ENCODE measurements around the gene FBXW12.
A peak's percentile ranks its signal among the peaks of the same experiment; 100 is the strongest.

Gene FBXW12

DNA sequence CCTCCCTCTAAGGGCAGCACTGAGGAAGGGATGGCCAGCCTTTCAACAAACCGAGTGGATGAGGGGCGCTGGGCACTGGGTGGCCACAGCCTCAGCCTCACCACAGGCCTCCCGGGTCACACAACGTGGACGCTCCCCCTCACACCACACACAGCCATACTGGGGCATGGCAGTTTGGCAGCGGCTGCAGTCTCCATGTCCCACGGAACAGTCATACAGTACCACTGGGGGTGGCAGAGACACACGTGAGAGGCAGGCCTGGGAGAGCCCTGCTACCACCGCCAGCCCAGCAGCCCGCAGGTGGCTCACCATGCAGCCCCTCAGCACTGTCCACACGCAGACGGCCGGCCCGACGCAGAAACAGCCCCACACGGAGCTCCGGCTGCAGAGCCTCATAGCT, 46.1 kb downstream of the FBXW12 start:
- no peak overlapping the region for H3K4me3 ChIP-seq (ENCODE audit: low read depth, low read length)
- no peak for DNase-seq (ENCODE audit: low read depth)

DNA sequence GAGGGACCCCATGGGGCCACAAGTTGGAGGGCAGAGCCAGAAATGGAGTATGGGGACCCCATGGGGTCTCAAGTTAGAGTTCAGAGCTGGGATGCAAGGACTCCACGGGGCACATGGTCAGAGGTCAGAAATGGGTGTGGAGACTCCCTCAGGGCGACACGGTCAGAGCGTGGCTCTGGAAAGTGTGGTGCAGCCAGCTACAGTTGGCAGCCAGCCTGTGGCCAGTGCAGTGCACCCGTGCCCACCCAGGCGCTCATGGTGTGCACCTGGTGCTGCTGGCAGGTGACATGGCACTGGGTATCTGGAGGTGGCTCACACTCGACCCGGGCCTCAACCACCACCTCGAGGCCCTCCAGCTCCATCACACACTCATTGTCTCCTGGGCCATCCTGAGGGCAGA, 46.6 kb downstream of the FBXW12 start:
- no peak for DNase-seq (ENCODE audit: low read depth)
- no peak overlapping the region for H3K4me3 ChIP-seq (ENCODE audit: low read depth, low read length)

DNA sequence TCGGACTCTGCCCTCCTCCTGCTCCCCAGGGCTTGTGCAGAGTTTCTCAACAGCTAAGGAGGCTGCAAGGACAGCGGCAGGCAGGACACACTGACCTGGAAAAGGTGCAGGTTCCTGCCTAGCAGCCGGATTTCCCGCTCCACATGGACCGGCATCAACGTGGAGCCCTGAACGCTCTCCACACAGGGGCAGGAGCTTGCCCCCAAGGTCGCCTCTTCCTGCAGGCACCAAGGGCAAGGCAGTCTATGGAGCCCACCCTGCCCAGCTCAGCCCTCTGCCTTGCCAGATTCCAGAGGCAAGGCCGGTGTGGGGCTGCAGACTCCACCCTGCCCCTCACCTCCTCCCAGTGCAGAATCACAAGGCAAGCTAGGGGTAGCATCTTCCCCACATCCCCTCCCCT, 47.1 kb downstream of the FBXW12 start:
- no peak overlapping the region for H3K4me3 ChIP-seq (ENCODE audit: low read depth, low read length)
- no peak for DNase-seq (ENCODE audit: low read depth)

DNA sequence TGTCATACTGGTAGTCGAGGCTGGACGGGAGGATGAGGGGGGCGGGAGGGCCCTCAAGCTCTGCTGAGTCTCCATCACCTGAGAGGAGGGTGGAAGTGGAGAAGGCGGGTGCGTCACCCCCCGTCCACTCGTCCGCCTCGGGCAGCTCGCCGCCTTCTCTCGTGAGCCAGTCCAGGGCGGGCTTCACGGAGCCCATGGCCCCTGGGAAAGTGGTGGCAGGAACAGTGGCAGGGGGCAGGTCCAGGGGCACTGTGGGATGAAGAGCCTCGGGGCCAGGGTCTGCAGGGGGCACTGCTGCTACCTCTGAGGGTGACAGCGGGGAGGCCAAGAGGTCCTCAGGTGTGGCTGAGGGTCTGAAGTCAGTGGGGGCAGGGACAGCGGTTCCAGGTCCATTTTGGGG, 47.6 kb downstream of the FBXW12 start:
- no peak overlapping the region for H3K4me3 ChIP-seq (ENCODE audit: low read depth, low read length)
- no peak for DNase-seq (ENCODE audit: low read depth)

DNA sequence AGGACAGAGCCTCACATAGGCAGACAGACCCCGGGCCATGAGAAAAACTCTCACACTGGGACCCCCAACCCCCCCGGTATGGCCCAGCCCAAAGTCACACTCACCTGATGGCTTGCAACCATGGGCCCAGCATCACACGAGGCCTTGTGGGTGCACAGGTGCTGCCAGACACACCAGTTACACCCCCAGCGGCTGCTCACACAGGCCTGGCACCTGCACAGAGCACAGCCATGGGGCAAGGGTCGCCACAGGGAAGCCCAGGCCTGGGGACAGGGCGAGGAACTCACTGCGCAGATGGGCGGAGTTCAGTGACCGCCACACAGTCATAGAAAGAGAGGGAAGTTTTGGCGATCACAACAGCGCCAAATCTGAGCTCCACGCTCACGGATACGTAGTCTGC, 48.5 kb downstream of the FBXW12 start:
- DNase-seq (ENCODE audit: low read depth), result no peak
- no peak overlapping the region for H3K4me3 ChIP-seq (ENCODE audit: low read depth, low read length)

DNA sequence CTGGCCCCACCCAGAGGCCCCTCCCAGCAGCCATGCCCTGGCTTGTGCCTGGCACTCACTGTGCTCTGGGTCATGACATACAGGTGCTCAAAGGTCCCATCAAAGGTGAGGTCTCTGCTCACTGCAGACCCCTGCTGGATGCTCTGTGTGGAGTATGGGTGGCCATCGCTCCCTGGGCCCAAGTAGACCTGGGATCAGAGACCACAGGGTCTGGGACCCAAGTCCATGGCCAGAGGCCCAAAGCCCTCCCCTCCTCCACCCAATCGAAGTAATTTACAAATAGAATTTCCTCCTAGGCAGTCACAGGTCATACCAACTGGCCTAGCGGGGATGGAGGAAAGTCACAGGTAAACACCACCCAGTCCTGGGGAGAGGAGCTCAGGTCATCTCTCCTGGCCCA, 50.3 kb downstream of the FBXW12 start:
- H3K4me3 ChIP-seq (ENCODE audit: low read depth, low read length), result no peak overlapping the region
- DNase-seq (ENCODE audit: low read depth), result no peak

DNA sequence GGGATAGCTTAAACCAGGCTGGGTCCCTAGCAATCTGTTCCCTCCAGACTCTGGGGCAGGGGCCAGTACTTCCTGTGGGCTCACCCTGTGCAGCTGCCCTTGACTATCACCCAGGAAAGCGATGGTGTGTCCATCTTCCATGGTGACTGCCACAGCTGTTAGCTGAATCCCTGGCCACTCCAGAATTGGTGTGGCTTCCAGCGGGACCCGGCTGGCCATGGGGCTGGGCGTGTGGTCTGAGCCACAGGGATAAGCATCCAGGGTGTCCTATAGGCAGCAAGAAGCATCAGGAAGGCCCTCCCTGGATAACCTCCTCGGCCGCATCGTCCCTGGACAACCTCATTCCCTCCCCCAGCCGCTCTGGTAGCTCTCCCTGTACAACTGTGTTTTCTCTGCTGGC, 50.7 kb downstream of the FBXW12 start:
- DNase-seq (ENCODE audit: low read depth), result no peak

DNA sequence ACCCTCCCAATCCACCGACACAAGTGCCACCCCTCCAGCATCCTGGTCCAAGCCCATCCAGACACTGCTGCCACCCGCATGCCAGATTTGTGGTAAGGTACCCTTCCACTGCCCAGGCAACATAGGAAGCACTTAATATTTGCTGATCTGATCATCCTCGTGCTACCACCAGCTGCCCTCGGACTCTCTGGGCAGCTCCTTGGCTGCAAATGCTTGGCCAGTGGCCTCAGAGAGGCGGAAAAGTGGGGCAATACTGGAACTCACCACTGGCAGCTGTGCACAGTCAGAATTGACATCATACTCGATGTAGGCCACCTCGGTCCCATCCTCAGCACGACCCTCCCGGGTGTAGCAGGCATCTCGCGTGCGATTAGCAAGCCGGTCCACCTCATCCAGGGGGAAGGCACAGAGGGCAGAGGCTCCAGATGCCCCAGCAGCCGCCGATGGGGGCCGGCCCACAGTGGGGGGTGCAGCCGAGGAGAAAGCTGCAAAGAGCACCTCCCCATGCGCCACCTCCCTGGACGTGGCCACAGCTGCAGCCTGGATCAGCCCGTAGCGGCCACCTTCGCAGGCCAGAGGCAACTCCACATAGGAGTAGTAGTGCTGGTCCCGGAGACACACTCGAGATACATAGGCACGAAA, 51.3 kb downstream of the FBXW12 start:
- no peak overlapping the region for H3K4me3 ChIP-seq (ENCODE audit: low read depth, low read length)

More for the DNA sequence above, 50.7 kb downstream of the FBXW12 start:
- H3K4me3 ChIP-seq (ENCODE audit: low read depth, low read length), result no peak overlapping the region

DNA sequence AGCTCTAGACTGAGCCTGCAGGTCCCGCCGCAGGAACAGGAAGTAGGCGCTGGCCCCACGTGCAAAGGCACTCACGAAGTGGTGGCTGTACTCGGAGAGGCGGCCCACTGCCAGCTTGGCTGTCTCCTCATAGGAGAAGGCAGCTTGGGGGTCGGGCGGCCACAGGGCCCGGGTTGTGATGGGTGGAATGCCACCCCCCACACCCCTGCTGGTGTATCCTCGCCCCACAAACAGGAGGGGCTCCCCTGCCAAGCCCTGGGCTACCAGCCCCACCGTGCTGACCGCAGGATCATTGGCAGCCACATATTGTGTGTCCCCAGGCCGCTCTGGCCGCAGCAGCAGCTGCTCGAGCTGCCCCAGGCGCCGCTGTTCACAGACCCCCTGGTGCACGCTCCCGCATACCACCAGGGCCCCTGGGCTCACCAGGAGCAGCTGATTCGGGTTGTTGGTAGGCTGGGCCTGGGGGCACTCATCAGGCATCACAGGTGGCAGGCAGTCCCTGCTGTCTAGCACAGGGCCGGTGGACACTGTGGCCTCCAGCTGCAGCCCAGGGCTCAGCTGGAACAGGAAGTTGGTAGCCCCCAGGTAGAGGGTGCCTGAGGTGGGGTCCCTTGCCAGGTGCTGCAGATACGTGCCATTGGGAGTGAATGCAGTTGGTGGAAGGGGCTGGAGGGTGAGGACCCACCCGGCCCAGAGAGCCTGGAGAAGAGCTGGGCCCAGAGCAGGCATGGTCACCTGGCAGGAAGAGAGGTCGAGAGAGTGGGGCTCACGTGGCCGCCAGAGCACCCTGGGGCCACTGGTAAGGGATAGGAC, 52.1 kb downstream of the FBXW12 start:
- no peak for DNase-seq (ENCODE audit: low read depth)
- H3K4me3 ChIP-seq (ENCODE audit: low read depth, low read length), result no peak overlapping the region

More for the DNA sequence above, 51.3 kb downstream of the FBXW12 start:
- DNase-seq (ENCODE audit: low read depth), result no peak

DNA sequence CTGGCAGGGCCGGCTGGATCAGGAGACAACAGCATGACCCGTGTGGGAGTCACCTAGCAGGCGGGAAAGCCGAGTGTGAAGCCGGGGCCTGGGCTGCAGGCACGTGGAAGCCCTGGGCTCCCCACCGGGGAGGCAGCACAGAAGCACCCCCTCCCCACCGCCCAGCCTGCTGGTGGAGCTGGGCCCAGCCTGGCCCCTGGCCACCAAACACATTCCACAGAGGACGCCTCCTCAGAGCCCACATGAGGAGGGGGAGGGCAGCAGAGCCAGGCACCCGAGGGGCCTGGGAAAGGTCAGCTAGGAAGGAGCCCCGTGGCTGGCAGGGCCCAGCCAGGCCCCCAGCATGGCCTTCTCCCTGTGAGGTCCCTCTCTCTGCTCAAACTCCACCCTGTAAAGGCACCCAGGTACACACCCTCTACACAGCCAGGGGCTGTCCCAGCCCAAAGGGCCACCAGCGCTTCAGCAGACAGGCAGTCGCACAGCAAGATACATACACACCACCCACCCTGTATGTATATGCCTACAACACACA, 53.3 kb downstream of the FBXW12 start:
- H3K4me3 ChIP-seq (ENCODE audit: low read depth, low read length), result no peak overlapping the region
- no peak for DNase-seq (ENCODE audit: low read depth)

DNA sequence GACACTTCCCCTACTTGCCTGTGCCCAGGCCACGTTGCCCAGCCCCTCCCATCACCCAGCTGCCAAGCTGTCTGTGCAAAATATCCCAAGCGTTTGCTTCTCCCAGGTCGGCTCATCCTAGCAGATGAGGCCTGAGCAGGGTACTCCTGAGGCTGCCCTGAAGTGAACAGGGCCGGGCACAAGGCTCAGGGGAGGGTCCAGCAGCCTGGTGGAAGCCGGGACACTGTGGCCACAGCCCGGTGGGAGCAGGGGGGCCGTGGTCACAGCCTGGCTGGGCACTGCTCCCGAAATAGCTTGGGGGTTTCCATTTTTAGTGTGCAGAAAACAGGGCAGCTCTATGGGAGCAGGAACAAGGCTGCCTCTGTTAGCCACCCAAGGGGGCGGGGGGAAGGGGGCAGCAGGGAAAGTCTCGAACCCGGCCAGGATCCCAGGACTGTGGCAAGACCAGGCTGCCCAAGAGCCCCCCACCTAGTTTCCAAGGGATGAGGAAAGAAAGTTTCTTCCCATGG, 54.4 kb downstream of the FBXW12 start:
- no peak for DNase-seq (ENCODE audit: low read depth)
- H3K4me3 ChIP-seq (ENCODE audit: low read depth, low read length), result no peak overlapping the region

DNA sequence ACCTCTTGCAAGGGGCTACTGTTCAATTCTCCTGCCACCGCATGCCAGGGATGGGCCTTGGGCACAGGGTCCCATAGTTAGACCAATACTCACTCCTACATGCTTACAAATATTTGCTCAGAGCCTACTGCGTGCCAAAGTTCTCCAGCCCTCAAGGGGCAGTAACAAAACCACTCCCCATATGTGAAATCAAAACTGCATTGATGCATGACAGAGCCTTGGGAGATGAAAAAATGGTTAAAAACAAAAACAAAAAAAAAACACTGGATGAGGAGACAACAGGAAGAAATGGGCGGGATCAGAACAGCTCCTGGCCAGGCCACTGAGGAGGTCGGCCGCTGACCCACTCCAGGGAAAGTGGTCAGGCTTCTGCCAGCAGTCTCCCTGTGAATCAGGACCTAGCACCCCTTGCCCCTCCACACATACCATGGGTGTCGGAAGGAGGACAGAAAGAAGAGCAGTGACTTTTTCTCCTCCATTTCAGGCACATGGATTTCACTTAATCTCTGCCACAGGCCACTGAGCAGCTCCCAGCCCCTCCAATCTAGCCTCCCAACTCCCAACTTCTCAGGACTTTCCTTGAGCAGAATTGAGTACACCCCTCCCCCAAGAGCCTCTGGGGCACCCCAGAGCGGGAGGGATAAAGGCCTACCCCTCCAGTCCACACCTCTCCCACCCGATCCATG, 55.1 kb downstream of the FBXW12 start:
- no peak overlapping the region for H3K4me3 ChIP-seq (ENCODE audit: low read depth, low read length)
- no peak for DNase-seq (ENCODE audit: low read depth)

DNA sequence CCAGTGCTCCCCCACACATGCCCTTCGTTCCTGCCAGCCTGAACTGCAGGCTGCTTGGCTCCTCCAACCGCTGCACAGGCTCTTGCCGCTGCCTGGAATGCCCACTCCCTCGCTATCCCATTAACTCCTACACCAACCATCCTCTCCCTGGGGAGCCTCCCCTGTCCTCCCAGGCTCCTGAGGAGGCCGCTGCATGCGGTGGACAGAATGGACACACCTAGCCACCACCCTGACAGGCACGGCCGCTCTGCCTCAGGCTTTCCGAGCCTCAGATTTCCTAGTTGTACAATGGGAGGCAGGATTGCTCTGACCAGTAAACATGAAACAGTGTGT, 55.6 kb downstream of the FBXW12 start:
- no peak for DNase-seq (ENCODE audit: low read depth)
- H3K4me3 ChIP-seq (ENCODE audit: low read depth, low read length), result no peak overlapping the region

DNA sequence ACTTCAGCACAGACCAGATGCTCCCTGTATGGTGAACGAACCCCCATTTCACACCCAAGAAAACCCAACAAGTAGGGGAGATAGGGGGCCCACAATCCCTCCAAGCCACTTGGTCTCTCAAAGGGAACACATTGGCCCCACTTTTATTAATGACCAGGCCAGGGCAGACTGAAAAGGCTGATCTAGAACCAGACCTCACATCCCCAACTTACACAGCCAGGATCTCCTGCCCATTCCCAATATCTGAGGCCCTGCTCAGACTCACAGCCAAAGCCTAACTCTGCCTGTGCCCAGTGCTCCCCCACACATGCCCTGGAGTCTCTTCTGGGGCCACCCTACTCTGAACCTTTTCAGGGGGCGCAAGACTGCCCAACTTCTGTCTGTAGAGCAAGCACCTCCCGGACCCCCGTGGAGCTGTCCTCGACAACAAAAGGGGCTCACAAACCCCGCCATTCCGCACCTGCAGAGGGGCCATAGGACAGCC, 56.1 kb downstream of the FBXW12 start:
- no peak for DNase-seq (ENCODE audit: low read depth)
- peak overlapping the region; percentile 65 for H3K4me3 ChIP-seq (ENCODE audit: low read depth, low read length)

DNA sequence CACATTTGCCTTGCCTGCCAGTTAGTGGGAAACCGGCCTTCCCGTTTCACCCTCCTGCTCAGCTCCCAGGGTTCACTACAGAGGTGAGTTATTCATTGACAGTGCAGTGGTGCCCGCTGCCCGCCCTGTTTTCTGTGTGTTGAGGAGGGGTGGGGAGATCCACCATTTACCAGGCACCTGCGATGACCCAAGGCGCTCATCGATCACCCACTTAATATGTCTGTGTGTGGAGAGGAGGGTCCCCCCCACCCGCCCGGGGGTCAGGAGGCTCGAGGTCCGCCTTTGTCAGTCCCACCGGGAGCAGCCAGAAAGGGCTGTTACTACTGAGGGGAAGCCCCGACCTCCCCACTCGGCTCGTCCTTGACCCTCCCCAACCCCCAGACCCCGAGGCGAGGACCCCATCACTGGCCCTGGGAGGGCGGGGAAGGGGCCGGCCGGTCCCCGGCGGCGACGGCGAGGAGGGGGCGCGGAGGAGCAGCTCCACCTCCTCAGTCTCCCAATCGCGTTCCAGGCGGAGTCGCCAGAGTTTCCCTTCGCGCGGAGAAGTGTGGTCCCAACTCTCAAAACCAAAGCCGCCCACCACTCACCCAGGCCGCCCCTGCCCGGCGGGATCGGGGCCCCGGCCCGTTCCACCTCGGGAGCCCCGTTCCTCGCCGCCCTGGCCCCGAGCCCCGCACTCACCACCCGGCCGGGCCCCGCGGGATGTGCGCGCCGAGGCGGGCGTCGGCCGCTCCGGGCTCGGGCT, 56.7 kb downstream of the FBXW12 start:
- DNase-seq (ENCODE audit: low read depth), result no peak
- H3K4me3 ChIP-seq (ENCODE audit: low read depth, low read length), result peak overlapping the region; percentile 65

DNA sequence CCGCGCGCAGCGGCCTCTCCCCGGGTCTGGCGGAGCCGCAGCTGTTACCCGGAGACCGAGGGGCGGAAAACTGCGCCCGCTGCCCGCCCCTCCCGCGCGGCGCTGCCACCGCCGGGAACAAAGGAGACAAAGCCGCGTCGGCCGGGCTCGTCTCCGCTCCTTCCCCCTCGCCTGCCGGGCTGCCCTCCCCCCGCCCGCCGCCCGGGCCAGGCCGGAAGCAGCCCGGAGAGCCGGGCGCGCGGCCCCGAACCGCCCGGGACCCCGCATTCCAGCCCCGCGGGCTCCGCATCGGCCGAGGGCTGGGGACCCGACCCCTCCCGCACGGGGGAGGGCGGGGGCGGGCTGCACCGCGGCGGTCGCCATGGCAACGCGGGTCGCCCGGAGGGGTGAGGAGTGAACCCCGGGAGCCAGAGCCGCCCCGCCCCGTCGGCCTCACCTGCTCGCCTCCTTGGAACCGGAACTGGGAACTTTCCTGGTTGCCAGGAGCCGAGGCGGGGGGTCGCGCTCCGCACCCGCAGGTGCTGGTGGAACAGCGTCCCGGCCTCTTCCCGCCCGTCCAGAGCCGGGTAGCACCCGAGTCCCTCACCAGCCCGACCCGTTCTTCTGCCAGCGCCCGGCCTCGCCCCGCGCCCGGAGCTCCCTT, 57.4 kb downstream of the FBXW12 start:
- peak overlapping the region; percentile 65 for H3K4me3 ChIP-seq (ENCODE audit: low read depth, low read length)
- no peak for DNase-seq (ENCODE audit: low read depth)

DNA sequence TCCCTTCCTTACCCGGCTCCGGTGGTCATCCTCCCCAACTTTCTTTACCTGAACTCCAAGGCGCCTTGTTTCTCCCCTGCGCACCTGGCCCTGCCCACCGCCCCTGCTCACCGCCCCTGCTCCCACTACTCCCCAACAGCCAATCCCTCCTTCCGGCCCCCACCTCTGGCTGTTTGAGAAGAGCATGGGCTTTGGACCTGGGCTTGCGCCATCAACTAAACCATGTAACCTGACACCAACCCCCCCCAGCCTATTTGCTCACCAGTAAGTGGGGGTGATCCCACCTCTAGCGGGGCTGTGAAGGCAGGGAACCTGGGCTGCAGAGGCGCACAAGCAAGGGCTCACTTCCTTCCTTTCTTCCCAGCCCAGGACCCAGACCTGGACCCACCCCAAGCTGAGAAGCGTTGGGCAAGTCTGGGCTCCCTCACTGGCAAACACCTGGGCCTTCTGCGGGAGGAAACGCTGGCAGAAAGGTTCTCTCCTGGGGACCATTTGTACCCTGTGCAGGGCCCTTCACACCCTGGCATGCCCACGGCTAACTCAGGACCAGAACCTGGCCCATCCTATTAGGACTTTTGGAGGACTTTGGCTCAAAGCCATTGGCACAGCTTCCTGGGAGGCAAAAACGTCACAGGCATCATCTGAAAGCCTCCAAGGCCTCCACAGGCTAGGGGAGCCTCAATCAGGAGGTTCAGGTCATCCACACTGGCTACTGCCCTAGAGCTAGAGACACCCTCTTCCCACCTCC, 58.1 kb downstream of the FBXW12 start, which contains the start of gene PLXNB1:
Gene PLXNB1 (minus strand): TSS at position 127 of the 748 bp plus-strand sequence. CDS start 5,475 bp downstream, outside the sequence.
- H3K4me3 ChIP-seq (ENCODE audit: low read depth, low read length), result peak within 1 kb of the TSS; percentile 65
- peak; percentile 42 for DNase-seq (ENCODE audit: low read depth)

DNA sequence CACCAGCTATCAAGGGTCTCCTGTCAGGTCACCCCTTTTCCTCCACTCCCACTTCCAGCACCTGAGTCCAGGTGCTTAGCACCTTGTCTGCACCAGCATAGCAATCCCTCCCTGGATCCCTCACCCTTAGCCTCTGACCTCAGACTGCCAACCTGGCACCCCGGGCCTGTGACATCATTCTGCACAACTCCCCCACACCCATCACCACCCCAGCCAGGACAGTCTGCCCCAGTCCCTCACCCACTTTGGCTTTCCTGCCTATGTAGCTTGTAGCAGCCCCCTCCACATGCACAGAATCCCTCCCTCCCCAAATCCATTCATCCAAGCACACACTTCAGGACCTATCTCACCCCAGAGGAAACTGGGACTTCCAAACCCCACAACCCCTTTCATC, 58.7 kb downstream of the FBXW12 start:
- DNase-seq (ENCODE audit: low read depth), result no peak
- H3K4me3 ChIP-seq (ENCODE audit: low read depth, low read length), result no peak overlapping the region

Data from skeletal muscle cell (primary cell).